ENCODE results near the gene BTNL3.

BTNL3 gene

GRCh38 chr5:181050016-181050415 lies 61.4 kb downstream of the BTNL3 start:
- H3K4me3 ChIP-seq (ENCODE audit: low read depth, low read length): no peak overlapping the region
- TF ChIP-seq, protein P1, sequence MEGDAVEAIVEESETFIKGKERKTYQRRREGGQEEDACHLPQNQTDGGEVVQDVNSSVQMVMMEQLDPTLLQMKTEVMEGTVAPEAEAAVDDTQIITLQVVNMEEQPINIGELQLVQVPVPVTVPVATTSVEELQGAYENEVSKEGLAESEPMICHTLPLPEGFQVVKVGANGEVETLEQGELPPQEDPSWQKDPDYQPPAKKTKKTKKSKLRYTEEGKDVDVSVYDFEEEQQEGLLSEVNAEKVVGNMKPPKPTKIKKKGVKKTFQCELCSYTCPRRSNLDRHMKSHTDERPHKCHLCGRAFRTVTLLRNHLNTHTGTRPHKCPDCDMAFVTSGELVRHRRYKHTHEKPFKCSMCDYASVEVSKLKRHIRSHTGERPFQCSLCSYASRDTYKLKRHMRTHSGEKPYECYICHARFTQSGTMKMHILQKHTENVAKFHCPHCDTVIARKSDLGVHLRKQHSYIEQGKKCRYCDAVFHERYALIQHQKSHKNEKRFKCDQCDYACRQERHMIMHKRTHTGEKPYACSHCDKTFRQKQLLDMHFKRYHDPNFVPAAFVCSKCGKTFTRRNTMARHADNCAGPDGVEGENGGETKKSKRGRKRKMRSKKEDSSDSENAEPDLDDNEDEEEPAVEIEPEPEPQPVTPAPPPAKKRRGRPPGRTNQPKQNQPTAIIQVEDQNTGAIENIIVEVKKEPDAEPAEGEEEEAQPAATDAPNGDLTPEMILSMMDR (IDR thresholded peaks at IDR 0.05; ENCODE audit: low read depth, low read length): no peak

- TF ChIP-seq, protein P1 (IDR thresholded peaks at IDR 0.05; ENCODE audit: low read depth, low read length): no peak
- no peak overlapping the region for H3K4me3 ChIP-seq (ENCODE audit: low read depth, low read length)
Observed at GRCh38 chr5:181051841-181052671, 63.4 kb downstream of the BTNL3 start.

GRCh38 chr5:181052672-181053487 lies 64.2 kb downstream of the BTNL3 start:
- peak overlapping the region; percentile 38 for H3K4me3 ChIP-seq (ENCODE audit: low read depth, low read length)
- TF ChIP-seq, protein P1 (IDR thresholded peaks at IDR 0.05; ENCODE audit: low read depth, low read length): no peak

GRCh38 chr5:181053488-181054121 lies 65.0 kb downstream of the BTNL3 start:
- H3K4me3 ChIP-seq (ENCODE audit: low read depth, low read length): no peak overlapping the region; the same call in 1 of the 2 replicates
- TF ChIP-seq, protein P1 (IDR thresholded peaks at IDR 0.05; ENCODE audit: low read depth, low read length): no peak

GRCh38 chr5:181054138-181054537 lies 65.5 kb downstream of the BTNL3 start:
- no peak overlapping the region for H3K4me3 ChIP-seq (ENCODE audit: low read depth, low read length)
- TF ChIP-seq, protein P1 (IDR thresholded peaks at IDR 0.05; ENCODE audit: low read depth, low read length): no peak

- no peak overlapping the region for H3K4me3 ChIP-seq (ENCODE audit: low read depth, low read length)
- TF ChIP-seq, protein P1 (IDR thresholded peaks at IDR 0.05; ENCODE audit: low read depth, low read length): no peak
Observed at GRCh38 chr5:181054871-181055459, 66.3 kb downstream of the BTNL3 start.

Data from WI38 (cell line).